Caco-2 (cell line): ENCODE data around the gene NGFR. TPM values are rescaled to one million over a fixed set of nuclear protein-coding genes. Genes with fewer than 3 reads are reported as not detected.

Experiments used
- BruUV-seq: library from RNA; stranded (reverse); fragments of 400-500 nt; replicated peaks from 2 replicates; lab custom pipeline; 2021; lab: Mats Ljungman, UMichigan
- CTCF ChIA-PET: fragments of 300-600 bp; sonication (Branson Sonifier 250); formaldehyde crosslinking; loops from one replicate; lab custom pipeline; 2022; ENCODE audit warnings: antibody characterized with exemption; lab: Charles Lee
- POLR2A ChIA-PET: fragments of 300-600 bp; sonication (Branson Sonifier 250); formaldehyde crosslinking; loops from one replicate; lab custom pipeline; 2022; ENCODE audit warnings: antibody characterized with exemption; lab: Charles Lee
- DNase-seq, 2 experiments: peaks; one replicate each; pipeline versions ENCODE4 v3.0.0 to v3.0.0-alpha.2; 2020 to 2022
- H3K27me3 ChIP-seq: replicated peaks from 2 replicates; pipeline ENCODE4 v1.6.0; 2011; ENCODE audit warnings: low read length; ENCODE audit not compliant: control insufficient read depth, insufficient read depth
- H3K36me3 ChIP-seq: 2 replicates; pipeline ENCODE4 v1.5.1; 2011; ENCODE audit warnings: low read length; ENCODE audit not compliant: control insufficient read depth, insufficient read depth
- H3K4me1 ChIP-seq: fragments of 250-450 bp; sonication (Bioruptor Pico); 2 replicates; pipeline ENCODE4 v1.5.1; 2020; ENCODE audit warnings: mild to moderate bottlenecking
- H3K4me3 ChIP-seq: 2 replicates; pipeline ENCODE4 v1.5.1; 2011; ENCODE audit warnings: low read depth, mild to moderate bottlenecking, control low read depth, low read length
- H3K9me3 ChIP-seq: fragments of 250-450 bp; sonication (Bioruptor Pico); 2 replicates; pipeline ENCODE4 v1.5.1; 2020; ENCODE audit warnings: mild to moderate bottlenecking, moderate library complexity
- H3K27ac Mint-ChIP-seq: one replicate; pipeline ENCODE4 v1.8.0; 2022; ENCODE audit warnings: mixed read lengths; ENCODE audit not compliant: unreplicated experiment
- H3K27me3 Mint-ChIP-seq: one replicate; pipeline ENCODE4 v1.8.0; 2022; ENCODE audit warnings: mixed read lengths; ENCODE audit not compliant: insufficient read depth, unreplicated experiment
- H3K36me3 Mint-ChIP-seq: one replicate; pipeline ENCODE4 v1.8.0; 2022; ENCODE audit warnings: mild to moderate bottlenecking, mixed read lengths; ENCODE audit not compliant: insufficient read depth, unreplicated experiment
- H3K4me1 Mint-ChIP-seq: one replicate; pipeline ENCODE4 v1.8.0; 2022; ENCODE audit warnings: low read depth, mixed read lengths; ENCODE audit not compliant: unreplicated experiment
- H3K4me3 Mint-ChIP-seq: one replicate; pipeline ENCODE4 v1.8.0; 2022; ENCODE audit warnings: mild to moderate bottlenecking, moderate library complexity, mixed read lengths; ENCODE audit not compliant: unreplicated experiment
- H3K9me3 Mint-ChIP-seq: one replicate; pipeline ENCODE4 v1.8.0; 2022; ENCODE audit warnings: mixed read lengths; ENCODE audit not compliant: unreplicated experiment
- CTCF ChIP-seq, 2 experiments: fragments of 200-600 bp in 1 of 2; IDR thresholded peaks; 1 replicate in 1 of 2; 2 replicates in 1 of 2; pipeline versions ENCODE4 v1.5.1 to v1.8.0; 2011 to 2022; ENCODE audit warnings: antibody characterized with exemption in 1 of 2, control low read depth in 1 of 2, inconsistent platforms in 1 of 2, low read depth in 1 of 2, low read length in 1 of 2, mild to moderate bottlenecking in 1 of 2, moderate library complexity in 1 of 2; ENCODE audit not compliant: insufficient read depth in 1 of 2, severe bottlenecking in 1 of 2, unreplicated experiment in 1 of 2
- intact Hi-C: fragments of 100-400 bp; cut with micrococcal nuclease; formaldehyde crosslinking; loops from one replicate; pipeline ENCODE4 v1.10.0; 2022; ENCODE audit not compliant: unreplicated experiment
- total RNA-seq: library from RNA; stranded (reverse); gene quantifications from 2 replicates; pipeline ENCODE4 v1.2.3, GENCODE V29; 2022

Gene NGFR
- total RNA-seq, 1 experiment from 2014 or later: 1.6 TPM

- Mint-ChIP-seq H3K27me3 (peaks cover 27% of the 10 kb centered on the region), H3K36me3 (no peaks in the 10 kb centered on the region), H3K9me3 (no peaks in the 10 kb centered on the region), H3K4me1 (no peaks in the 10 kb centered on the region), H3K27ac (no peak overlapping the region), H3K4me3 (no peak overlapping the region)
- BruUV-seq: no TSS peak
- peaks cover 3% of the 10 kb centered on the region; the same call in 1 of the 2 replicates for H3K9me3 ChIP-seq
- no peak for DNase-seq
- POLR2A ChIA-PET: no interaction called here
- no peaks in the 10 kb centered on the region for H3K27me3 ChIP-seq
- intact Hi-C loops: loop anchor here (5.0 kb wide), 1 partner anchor 34 kb away; no protein-coding TSS in a partner anchor
- no peak for TF ChIP-seq CTCF (IDR thresholded peaks at IDR 0.05; ENCODE audit: insufficient read depth in 1 of 2, low read depth in 1 of 2, low read length in 1 of 2, severe bottlenecking in 1 of 2, unreplicated experiment in 1 of 2)
- H3K36me3 ChIP-seq: no peaks in the 10 kb centered on the region
- CTCF ChIA-PET: no interaction called here
- H3K4me1 ChIP-seq: no peaks in the 10 kb centered on the region
- H3K4me3 ChIP-seq: no peak overlapping the region
Measured at GRCh38 chr17:49471089-49471683, 23.9 kb upstream of the NGFR start.

- Mint-ChIP-seq H3K27ac (no peak overlapping the region), H3K36me3 (no peaks in the 10 kb centered on the region), H3K9me3 (no peaks in the 10 kb centered on the region), H3K27me3 (peaks cover 24% of the 10 kb centered on the region), H3K4me3 (no peak overlapping the region), H3K4me1 (no peaks in the 10 kb centered on the region)
- H3K4me3 ChIP-seq: no peak overlapping the region
- CTCF ChIA-PET: interaction anchor here (0.6 to 1.3 kb wide), 2 partner anchors 64 to 84 kb away, joined by 3 read pairs; no protein-coding TSS in a partner anchor
- H3K4me1 ChIP-seq: no peaks in the 10 kb centered on the region
- H3K27me3 ChIP-seq: no peaks in the 10 kb centered on the region
- H3K9me3 ChIP-seq: peaks cover 3% of the 10 kb centered on the region; the same call in 1 of the 2 replicates
- H3K36me3 ChIP-seq: no peaks in the 10 kb centered on the region
- TF ChIP-seq CTCF (IDR thresholded peaks at IDR 0.05; ENCODE audit: insufficient read depth in 1 of 2, low read depth in 1 of 2, low read length in 1 of 2, severe bottlenecking in 1 of 2, unreplicated experiment in 1 of 2): no peak
- no TSS peak for BruUV-seq
- POLR2A ChIA-PET: no interaction called here
- intact Hi-C loops: loop anchor here (5.0 kb wide), 1 partner anchor 34 kb away; no protein-coding TSS in a partner anchor
- no peak for DNase-seq
Measured at GRCh38 chr17:49471769-49472168, 23.3 kb upstream of the NGFR start.

GRCh38 chr17:49472527-49472926, 22.6 kb upstream of the NGFR start:
- Mint-ChIP-seq H3K36me3 (no peaks in the 10 kb centered on the region), H3K27me3 (peaks cover 27% of the 10 kb centered on the region), H3K27ac (no peak overlapping the region), H3K4me1 (no peaks in the 10 kb centered on the region), H3K4me3 (no peak overlapping the region), H3K9me3 (no peaks in the 10 kb centered on the region)
- no peak for TF ChIP-seq CTCF (IDR thresholded peaks at IDR 0.05; ENCODE audit: insufficient read depth in 1 of 2, low read depth in 1 of 2, low read length in 1 of 2, severe bottlenecking in 1 of 2, unreplicated experiment in 1 of 2)
- Histone ChIP-seq H3K9me3 (peaks cover 3% of the 10 kb centered on the region; the same call in 1 of the 2 replicates), H3K27me3 (no peaks in the 10 kb centered on the region), H3K4me1 (no peaks in the 10 kb centered on the region), H3K4me3 (no peak overlapping the region), H3K36me3 (no peaks in the 10 kb centered on the region)
- BruUV-seq: no TSS peak
- intact Hi-C loops: loop anchor here (5.0 kb wide), 1 partner anchor 35 kb away; no protein-coding TSS in a partner anchor
- ChIA-PET CTCF (interaction anchor here (0.6 to 1.3 kb wide), 2 partner anchors 65 to 77 kb away, joined by 3 to 4 read pairs; no protein-coding TSS in a partner anchor), POLR2A (no interaction called here)
- no peak for DNase-seq
